HG03108 (cell line): ENCODE measurements around the gene EGFL8.
"Not testable (repeated sequence)": the region's sequence is repeated elsewhere in the genome, so short reads cannot be mapped to it uniquely, and the experiment has no call there.

ENCODE experiments used
- ATAC-seq: cut with Tn5 transposase; IDR thresholded peaks from one replicate; pipeline ENCODE4 v1.9.1; 2021; ENCODE audit warnings: moderate library complexity; ENCODE audit not compliant: unreplicated experiment

Gene EGFL8

GRCh38 chr6:32194825-32195651, 30.6 kb downstream of the EGFL8 start:
- no peak for ATAC-seq

DNA sequence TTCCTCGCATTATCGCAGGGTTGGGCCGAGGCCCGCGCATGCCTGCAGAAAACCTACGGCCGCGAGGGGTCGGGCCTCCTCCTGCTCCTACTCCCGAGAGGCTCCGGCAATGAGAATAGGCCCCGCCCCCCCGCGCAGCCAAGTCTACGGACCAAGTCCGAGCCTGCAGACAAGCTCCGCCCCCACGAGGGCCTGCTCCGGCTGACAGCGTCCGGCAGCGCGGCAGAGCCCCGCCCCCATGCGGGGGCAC, 31.2 kb downstream of the EGFL8 start:
- peak; percentile 67 for ATAC-seq

DNA sequence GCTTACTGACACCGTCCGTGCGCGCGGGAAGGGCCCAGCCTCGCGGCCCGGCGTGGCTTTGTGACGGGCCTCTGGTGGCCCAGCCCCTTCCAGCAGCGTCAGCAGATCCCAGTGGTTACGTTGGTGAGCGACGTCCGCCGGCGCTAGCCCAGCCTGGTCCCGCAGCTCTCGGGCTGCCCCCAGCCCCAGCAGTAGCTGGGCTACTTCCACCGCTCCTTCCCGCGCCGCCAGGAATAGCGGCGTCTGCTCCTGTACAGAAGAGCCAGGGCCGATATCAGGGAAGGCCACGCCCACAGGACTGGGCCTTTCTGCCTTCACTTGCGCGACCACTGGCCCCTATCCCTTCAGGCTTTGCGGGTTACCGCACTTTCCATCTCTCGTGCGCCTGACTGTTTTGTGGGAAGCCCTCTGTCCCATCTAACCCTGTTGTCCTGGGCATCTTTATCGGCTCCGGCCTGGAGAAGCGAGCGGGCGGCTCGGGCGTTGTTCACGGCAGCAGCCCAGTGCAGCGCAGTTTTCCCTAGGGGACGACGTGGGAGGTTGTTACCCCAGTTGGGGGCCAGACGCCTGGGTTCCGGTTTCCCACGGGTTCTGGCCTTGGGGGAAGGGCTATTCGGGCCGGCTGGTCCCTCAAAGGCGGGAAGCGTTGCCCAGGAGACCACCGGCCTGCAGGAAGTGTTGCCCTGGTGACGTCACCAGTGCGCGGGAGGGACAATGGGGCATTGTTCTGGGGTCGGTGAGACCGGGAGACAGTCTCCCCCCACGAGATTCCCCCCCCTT, 31.7 kb downstream of the EGFL8 start:
- ATAC-seq, result peak; percentile 78

DNA sequence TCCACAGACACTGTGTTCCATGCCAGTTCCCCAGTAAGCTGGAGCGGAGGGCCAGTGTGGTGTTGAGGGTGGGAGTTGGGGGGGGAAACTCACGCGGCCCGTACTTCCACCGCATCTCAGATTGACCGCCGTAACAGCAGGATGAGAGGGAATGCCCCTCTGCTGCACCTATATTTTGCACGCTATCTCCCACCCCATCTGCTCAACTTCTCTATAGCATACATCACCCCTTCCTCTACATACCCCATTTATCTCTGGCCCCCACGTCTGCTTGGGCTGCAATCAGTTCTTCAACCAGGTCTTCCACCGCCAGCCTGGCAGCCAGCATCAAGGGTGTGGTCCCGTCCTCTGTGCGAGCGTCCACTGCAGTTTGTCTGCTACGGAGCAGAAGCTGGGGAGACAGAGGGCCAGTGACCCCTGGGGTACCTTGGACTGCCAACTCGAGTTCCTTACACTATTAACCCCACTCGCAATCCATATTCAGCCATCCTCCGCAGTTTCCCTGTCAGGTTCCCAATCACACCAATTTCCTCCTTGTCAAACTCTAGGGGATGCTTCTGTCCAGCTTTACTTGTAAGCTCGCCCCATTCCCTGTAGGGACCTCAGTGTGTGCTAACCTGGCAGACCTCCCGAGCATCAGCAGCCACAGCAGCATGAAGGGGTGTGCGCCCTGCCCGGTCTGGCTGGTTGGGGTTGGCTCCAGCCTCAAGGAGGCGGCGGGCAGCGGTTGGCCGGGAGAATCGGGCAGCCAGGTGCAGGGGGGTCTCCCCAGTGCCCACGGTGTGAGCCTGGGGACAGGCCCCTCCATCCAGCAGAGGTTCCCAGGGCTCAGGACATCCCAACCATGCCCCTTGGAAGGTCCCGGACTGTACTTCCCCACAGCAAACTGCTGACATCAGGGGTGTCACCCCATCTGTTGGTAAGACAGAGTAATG, 32.6 kb downstream of the EGFL8 start:
- no peak for ATAC-seq

- no peak for ATAC-seq
Measured at GRCh38 chr6:32198345-32198696, 33.9 kb downstream of the EGFL8 start.

DNA sequence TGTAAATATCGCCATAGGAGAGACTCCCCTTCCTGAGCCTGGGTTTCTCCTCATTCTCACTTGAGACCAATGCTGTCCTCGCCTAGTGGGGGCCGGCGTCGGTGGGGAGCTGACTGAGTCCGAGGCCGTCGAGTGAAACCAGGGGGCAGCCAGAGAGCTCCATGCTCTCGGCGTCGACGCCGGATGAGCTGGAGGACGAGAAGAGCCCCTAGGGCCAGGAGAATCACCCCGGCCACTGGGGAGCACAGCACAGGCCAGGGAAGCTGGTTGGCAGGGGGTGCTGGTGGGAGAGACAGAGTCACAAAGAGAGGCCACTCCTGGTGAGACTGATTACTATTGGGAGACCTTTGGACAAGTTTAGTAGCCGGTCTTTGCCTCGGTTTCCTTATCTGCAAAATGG, 34.5 kb downstream of the EGFL8 start:
- no peak for ATAC-seq

- ATAC-seq, result no peak
Measured at GRCh38 chr6:32200711-32201475, 36.5 kb downstream of the EGFL8 start.

GRCh38 chr6:32202186-32202585, 37.8 kb downstream of the EGFL8 start:
- ATAC-seq, result no peak

DNA sequence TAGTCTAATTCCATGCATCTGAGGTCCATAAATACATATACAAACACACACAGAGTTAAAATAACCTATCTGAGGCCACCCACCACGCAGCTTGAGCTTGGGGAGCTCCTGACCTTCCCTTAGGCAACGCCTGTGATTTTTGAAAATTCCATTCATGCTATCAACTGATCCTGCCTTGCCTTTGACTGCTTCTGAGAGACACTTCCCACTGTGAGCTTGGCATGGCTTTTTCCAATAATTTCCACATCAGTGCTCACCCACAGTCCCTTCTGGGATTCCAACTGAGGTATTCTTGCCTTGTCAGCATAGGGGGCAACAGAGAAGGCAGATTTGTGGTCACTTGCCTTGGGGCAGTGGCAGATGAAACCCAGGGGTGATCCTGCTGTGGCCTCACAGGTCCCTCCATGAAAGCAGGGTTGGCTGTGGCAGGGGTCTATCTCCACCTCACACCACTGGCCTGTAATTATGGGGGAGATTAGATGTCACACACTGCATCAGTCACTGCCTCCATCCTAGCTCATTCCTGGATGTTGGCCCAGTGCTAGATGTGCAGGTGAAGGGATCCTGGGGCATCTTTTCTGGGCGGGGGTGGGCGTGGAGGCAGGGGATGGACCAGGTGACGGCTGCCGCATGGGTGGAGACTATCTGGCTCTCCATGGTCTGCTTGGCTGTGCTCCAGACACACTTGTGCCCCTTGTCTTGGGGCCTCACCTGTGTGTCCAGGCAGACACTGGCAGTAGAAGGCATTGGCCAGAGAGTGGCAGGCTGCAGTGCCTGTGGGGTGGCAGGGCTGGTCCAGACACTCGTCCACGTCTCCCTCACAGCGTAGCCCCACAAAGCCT, 39.3 kb downstream of the EGFL8 start:
- ATAC-seq, result no peak

DNA sequence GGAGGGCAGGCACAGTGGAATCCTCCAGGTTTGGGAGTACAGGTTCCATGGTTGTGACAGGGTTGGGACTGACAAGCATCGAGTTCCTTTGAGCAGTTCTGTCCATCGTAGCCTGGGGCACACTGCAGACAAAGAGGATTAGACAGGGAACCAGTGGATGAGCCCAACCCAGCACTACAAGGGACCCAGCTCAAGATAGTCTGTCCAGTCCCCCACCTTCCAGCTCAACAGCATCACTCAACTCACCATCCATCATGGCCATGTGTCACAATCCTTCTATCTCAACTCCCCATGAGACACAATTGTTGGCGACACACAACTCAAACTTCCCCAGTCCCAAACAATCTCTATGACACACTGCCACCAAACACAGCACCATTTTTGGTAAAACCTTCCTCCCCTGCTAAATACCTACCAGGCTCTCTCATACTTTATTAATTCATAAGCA, 39.9 kb downstream of the EGFL8 start:
- no peak for ATAC-seq

DNA sequence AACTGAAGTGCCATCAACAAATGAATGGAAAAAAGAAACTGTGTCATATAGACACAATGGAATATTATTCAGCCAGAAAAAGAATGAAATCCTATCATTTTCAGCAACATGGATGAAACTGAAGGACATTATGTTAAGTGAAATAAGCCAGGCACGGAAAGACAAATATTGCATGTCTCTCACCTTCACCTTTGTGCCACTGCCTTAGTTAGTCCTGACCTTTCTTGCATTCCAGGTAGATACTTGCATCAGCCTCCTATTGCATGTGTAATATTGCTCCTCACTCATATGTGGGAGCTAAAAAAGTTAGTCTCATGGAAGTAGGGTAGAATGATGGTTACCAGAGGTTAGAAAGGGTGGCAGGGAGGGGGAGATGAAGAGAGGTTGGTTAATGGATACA, 44.6 kb downstream of the EGFL8 start:
- ATAC-seq, result no peak

DNA sequence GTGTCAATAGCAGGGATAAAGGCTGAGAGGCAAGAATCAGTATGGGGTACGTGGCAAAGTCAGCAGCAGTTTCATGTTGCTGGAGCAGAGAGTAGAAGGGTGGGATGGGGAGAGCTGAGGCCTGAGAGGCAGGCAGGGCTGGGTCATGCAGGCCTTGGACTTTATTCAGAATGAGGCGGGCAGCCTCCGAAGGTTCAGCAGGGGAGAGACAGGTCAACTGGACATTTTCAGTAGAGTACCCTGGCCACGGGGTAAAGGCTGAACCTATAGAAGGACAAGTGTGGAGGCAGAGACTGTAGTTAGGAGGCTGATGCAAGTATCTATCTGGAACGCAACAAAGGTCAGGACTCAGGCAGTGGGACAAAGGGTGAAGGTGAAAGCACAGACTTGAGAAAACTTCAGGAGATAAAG, 45.8 kb downstream of the EGFL8 start:
- no peak for ATAC-seq

GRCh38 chr6:32211432-32211831, 47.0 kb downstream of the EGFL8 start:
- ATAC-seq, result not testable (repeated sequence)

GRCh38 chr6:32212076-32212760, 47.8 kb downstream of the EGFL8 start:
- ATAC-seq, result no peak

DNA sequence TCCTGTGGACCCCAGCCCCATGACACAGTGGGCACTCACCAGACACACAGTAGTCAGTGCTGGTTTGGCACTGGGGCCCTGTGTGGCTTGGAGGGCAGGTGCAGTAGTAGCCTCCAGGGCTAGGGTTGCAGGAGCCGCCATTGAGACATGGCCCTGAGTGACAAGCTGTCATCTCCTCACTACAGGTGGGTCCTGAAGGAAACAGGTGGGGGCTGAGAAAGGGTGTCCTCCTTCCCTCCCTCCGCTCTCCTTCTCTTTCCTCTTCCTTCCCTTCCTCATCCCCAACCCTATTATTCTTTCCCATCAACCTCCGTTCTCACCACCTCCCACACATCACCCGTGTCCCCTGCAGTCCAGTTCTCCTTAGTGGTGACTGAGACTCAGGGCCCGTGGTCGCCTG, 49.3 kb downstream of the EGFL8 start:
- ATAC-seq, result no peak

DNA sequence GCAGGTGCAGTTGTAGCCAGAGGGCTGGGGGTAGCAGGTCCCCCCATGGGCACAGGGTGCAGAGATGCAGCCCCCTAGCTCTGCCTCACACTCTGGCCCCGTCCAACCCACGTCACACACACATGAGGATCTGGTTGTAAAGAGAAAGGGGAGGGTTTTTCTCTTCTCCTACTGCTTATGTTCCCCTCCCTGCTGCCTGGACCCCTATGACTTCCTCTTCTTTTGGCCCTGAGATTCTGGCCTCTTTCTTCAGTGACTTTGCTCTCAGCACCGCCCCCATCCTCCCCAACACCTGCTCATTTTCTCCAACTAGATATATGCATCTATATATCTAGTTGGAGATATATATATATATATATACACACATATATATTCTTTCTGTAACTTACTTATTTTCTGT, 49.7 kb downstream of the EGFL8 start:
- ATAC-seq, result no peak

GRCh38 chr6:32215617-32216016, 51.2 kb downstream of the EGFL8 start:
- no peak for ATAC-seq

GRCh38 chr6:32216285-32216684, 51.9 kb downstream of the EGFL8 start:
- ATAC-seq, result no peak

DNA sequence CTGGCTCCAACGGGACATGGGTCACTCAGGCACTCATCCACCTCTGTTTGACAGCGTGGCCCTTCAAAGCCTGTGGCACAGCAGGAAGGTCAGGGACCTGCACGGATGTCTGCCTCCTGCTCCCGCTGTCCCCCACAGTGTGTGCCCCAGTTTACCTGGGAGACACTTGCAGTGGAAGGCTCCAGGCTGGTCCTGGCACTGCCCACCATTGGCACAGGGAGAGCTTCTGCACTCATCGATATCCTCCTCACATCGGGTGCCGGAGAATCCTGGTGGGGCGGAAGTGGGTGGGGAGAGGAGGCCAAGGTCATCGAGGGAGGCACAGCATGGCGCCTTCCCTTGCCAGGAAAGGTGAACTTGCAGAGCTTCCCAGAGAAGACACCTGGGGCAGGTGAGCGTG, 52.6 kb downstream of the EGFL8 start:
- ATAC-seq, result no peak
